ENCODE results near the gene AACS. TPM values are rescaled to one million over a fixed set of nuclear protein-coding genes. Genes with fewer than 3 reads are reported as not detected.

Gene AACS
- total RNA-seq, 1 donor from 2014 or later: 16.6 TPM

- no peak overlapping the region for H3K4me2 ChIP-seq
- Mint-ChIP-seq H3K9me3 (no peaks in the 10 kb centered on the region), H3K27ac (no peak overlapping the region), H3K4me3 (no peak overlapping the region), H3K36me3 (peaks cover 25% of the 10 kb centered on the region), H3K27me3 (ENCODE audit: insufficient read depth, low read depth) (peaks cover 2% of the 10 kb centered on the region), H3K4me1 (no peaks in the 10 kb centered on the region)
- no peaks in the 10 kb centered on the region for H3K9me3 ChIP-seq (ENCODE audit: low read depth)
- H4K20me1 ChIP-seq (ENCODE audit: low read depth): no peaks in the 10 kb centered on the region
- no peaks in the 10 kb centered on the region for H3K36me3 ChIP-seq
- no peaks in the 10 kb centered on the region for H3K79me2 ChIP-seq (ENCODE audit: low read depth)
- DNase-seq (ENCODE audit: low spot score): no peak
- no peaks in the 10 kb centered on the region for H3K4me1 ChIP-seq
- H2AFZ ChIP-seq (replicated peaks): no peak overlapping the region
- no peak overlapping the region for H3K9ac ChIP-seq
- TF ChIP-seq CTCF (IDR thresholded peaks at IDR 0.05) (no peak), EZH2phosphoT487 (IDR thresholded peaks at IDR 0.05) (no peak), EZH2 (IDR thresholded peaks at IDR 0.05) (no peak)
- H3K27ac ChIP-seq: no peak overlapping the region
- H3K27me3 ChIP-seq: no peaks in the 10 kb centered on the region
- no peak overlapping the region for H3K4me3 ChIP-seq
- no peaks in the 10 kb centered on the region for H3F3A ChIP-seq (ENCODE audit: low read depth)
Observed at GRCh38 chr12:125023065-125023464, 42.2 kb upstream of the AACS start.

- no peak for DNase-seq (ENCODE audit: low spot score)
Observed at GRCh38 chr12:125024949-125025563, 40.2 kb upstream of the AACS start.

DNA sequence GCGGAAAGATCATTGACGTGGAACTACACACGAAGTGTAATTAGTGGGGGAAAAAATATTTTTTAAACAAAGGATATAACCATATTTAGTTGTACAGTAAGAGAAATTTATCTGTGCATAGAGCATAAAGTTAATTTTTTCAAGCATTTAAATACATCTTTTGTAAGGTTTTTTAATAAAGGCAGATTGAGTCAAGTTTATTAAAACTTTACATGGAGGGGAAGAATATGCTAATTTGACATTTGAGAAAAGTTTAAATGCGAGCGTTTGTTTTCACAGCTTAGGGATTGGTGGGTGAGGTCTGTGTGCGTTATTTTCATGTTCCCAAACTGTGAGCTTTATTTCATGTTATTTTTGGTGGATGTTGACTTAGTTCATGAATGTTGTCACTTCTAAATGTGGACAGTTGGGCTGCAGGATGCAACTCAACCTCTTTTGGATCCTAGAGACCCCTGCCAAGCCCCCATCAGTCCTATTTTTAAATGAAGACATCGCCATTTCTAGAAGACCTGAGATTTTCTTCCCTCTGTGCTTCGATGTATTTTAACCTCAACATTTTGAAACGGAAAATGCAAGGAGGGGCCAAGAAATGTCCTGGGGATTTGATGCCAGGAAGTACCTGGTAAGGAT lies 39.5 kb upstream of the AACS start:
- Mint-ChIP-seq H3K27ac (no peak overlapping the region), H3K27me3 (ENCODE audit: insufficient read depth, low read depth) (peaks cover 2% of the 10 kb centered on the region), H3K9me3 (no peaks in the 10 kb centered on the region), H3K36me3 (peaks cover 26% of the 10 kb centered on the region), H3K4me3 (no peak overlapping the region), H3K4me1 (no peaks in the 10 kb centered on the region)
- no peak overlapping the region for H3K27ac ChIP-seq
- no peaks in the 10 kb centered on the region for H3K27me3 ChIP-seq
- H3K4me2 ChIP-seq: no peak overlapping the region
- no peaks in the 10 kb centered on the region for H3K36me3 ChIP-seq
- no peak for DNase-seq (ENCODE audit: low spot score)
- H4K20me1 ChIP-seq (ENCODE audit: low read depth): no peaks in the 10 kb centered on the region
- no peak overlapping the region for H2AFZ ChIP-seq (replicated peaks)
- no peak overlapping the region for H3K4me3 ChIP-seq
- H3F3A ChIP-seq (ENCODE audit: low read depth): no peaks in the 10 kb centered on the region
- no peaks in the 10 kb centered on the region for H3K9me3 ChIP-seq (ENCODE audit: low read depth)
- H3K9ac ChIP-seq: no peak overlapping the region
- H3K79me2 ChIP-seq (ENCODE audit: low read depth): no peaks in the 10 kb centered on the region
- H3K4me1 ChIP-seq: no peaks in the 10 kb centered on the region
- no peak for TF ChIP-seq EZH2phosphoT487 (IDR thresholded peaks at IDR 0.05)
- no peak for TF ChIP-seq EZH2 (IDR thresholded peaks at IDR 0.05)
- TF ChIP-seq CTCF (IDR thresholded peaks at IDR 0.05): no peak

More at GRCh38 chr12:125024949-125025563, 40.2 kb upstream of the AACS start:
- no peaks in the 10 kb centered on the region for H3K4me1 ChIP-seq
- no peaks in the 10 kb centered on the region for H3K9me3 ChIP-seq (ENCODE audit: low read depth)
- H3K27me3 ChIP-seq: no peaks in the 10 kb centered on the region
- no peaks in the 10 kb centered on the region for H4K20me1 ChIP-seq (ENCODE audit: low read depth)
- no peak overlapping the region for H2AFZ ChIP-seq (replicated peaks)
- no peaks in the 10 kb centered on the region for H3F3A ChIP-seq (ENCODE audit: low read depth)
- H3K4me3 ChIP-seq: no peak overlapping the region
- no peak overlapping the region for H3K4me2 ChIP-seq
- H3K36me3 Mint-ChIP-seq: peaks cover 26% of the 10 kb centered on the region
- H3K4me1 Mint-ChIP-seq: no peaks in the 10 kb centered on the region
- H3K79me2 ChIP-seq (ENCODE audit: low read depth): no peaks in the 10 kb centered on the region
- no peak overlapping the region for H3K27ac Mint-ChIP-seq
- peaks cover 2% of the 10 kb centered on the region for H3K27me3 Mint-ChIP-seq (ENCODE audit: insufficient read depth, low read depth)
- TF ChIP-seq EZH2phosphoT487 (IDR thresholded peaks at IDR 0.05): no peak
- no peak for TF ChIP-seq CTCF (IDR thresholded peaks at IDR 0.05)
- no peak for TF ChIP-seq EZH2 (IDR thresholded peaks at IDR 0.05)
- no peak overlapping the region for H3K9ac ChIP-seq
- no peaks in the 10 kb centered on the region for H3K9me3 Mint-ChIP-seq
- no peak overlapping the region for H3K27ac ChIP-seq
- no peak overlapping the region for H3K4me3 Mint-ChIP-seq
- no peaks in the 10 kb centered on the region for H3K36me3 ChIP-seq

Data from neural progenitor cell (in vitro differentiated cells).